ENCODE results near the gene MAN1A1.

The MAN1A1 gene

GRCh38 chr6:119152187-119152586 lies 197.4 kb downstream of the MAN1A1 start:
- Histone ChIP-seq H3K4me1 (ENCODE audit: low read depth, poor library complexity, severe bottlenecking) (peaks cover 30% of the 10 kb centered on the region), H4K20me1 (ENCODE audit: insufficient read depth) (no peaks in the 10 kb centered on the region), H3K36me3 (ENCODE audit: insufficient read depth) (no peaks in the 10 kb centered on the region), H3K27ac (no peak overlapping the region), H3K9ac (no peak overlapping the region), H3K79me2 (ENCODE audit: insufficient read depth, low read depth) (no peaks in the 10 kb centered on the region), H3K4me3 (IDR thresholded peaks at IDR 0.05; ENCODE audit: insufficient read depth, low read depth, low read length) (no peak overlapping the region), H3K27me3 (ENCODE audit: insufficient read depth, low read depth) (no peaks in the 10 kb centered on the region), H3K4me2 (no peak overlapping the region), H2AFZ (ENCODE audit: low read depth) (no peak overlapping the region)
- TF ChIP-seq CTCF (conservative IDR thresholded peaks at IDR 0.05; ENCODE audit: low read depth, low read length) = no peak

GRCh38 chr6:119148825-119149525 lies 200.6 kb downstream of the MAN1A1 start:
- no peak overlapping the region; the same call in 1 of the 2 replicates for H3K4me2 ChIP-seq
- H2AFZ ChIP-seq (ENCODE audit: low read depth) = no peak overlapping the region
- no peak overlapping the region for H3K4me3 ChIP-seq (IDR thresholded peaks at IDR 0.05; ENCODE audit: insufficient read depth, low read depth, low read length)

GRCh38 chr6:119148098-119148824 lies 201.3 kb downstream of the MAN1A1 start:
- Histone ChIP-seq H3K27me3 (ENCODE audit: insufficient read depth, low read depth) (no peaks in the 10 kb centered on the region), H3K4me2 (peak overlapping the region; percentile 46; the same call in 1 of the 2 replicates), H3K27ac (peak overlapping the region; percentile 79), H3K4me1 (ENCODE audit: low read depth, poor library complexity, severe bottlenecking) (peaks cover 46% of the 10 kb centered on the region), H3K36me3 (ENCODE audit: insufficient read depth) (no peaks in the 10 kb centered on the region), H3K4me3 (IDR thresholded peaks at IDR 0.05; ENCODE audit: insufficient read depth, low read depth, low read length) (no peak overlapping the region), H4K20me1 (ENCODE audit: insufficient read depth) (no peaks in the 10 kb centered on the region), H3K9ac (peak overlapping the region; percentile 43; the same call in 1 of the 2 replicates), H2AFZ (ENCODE audit: low read depth) (peak overlapping the region; percentile 55; the same call in 1 of the 2 replicates), H3K79me2 (ENCODE audit: insufficient read depth, low read depth) (no peaks in the 10 kb centered on the region)
- TF ChIP-seq CTCF (conservative IDR thresholded peaks at IDR 0.05; ENCODE audit: low read depth, low read length) = peak; percentile 69

More at GRCh38 chr6:119148825-119149525, 200.6 kb downstream of the MAN1A1 start:
- H3K36me3 ChIP-seq (ENCODE audit: insufficient read depth) = no peaks in the 10 kb centered on the region
- H3K79me2 ChIP-seq (ENCODE audit: insufficient read depth, low read depth) = no peaks in the 10 kb centered on the region
- no peaks in the 10 kb centered on the region for H4K20me1 ChIP-seq (ENCODE audit: insufficient read depth)
- H3K9ac ChIP-seq = no peak overlapping the region
- no peak overlapping the region for H3K27ac ChIP-seq
- H3K27me3 ChIP-seq (ENCODE audit: insufficient read depth, low read depth) = no peaks in the 10 kb centered on the region
- no peak; the same call in 1 of the 2 replicates for TF ChIP-seq CTCF (conservative IDR thresholded peaks at IDR 0.05; ENCODE audit: low read depth, low read length)
- H3K4me1 ChIP-seq (ENCODE audit: low read depth, poor library complexity, severe bottlenecking) = peaks cover 46% of the 10 kb centered on the region

- peak overlapping the region; percentile 46 for H3K4me2 ChIP-seq
- H2AFZ ChIP-seq (ENCODE audit: low read depth) = peak overlapping the region; percentile 64; the same call in 1 of the 2 replicates
- no peak for TF ChIP-seq CTCF (conservative IDR thresholded peaks at IDR 0.05; ENCODE audit: low read depth, low read length)
- H3K27me3 ChIP-seq (ENCODE audit: insufficient read depth, low read depth) = no peaks in the 10 kb centered on the region
- peaks cover 41% of the 10 kb centered on the region for H3K4me1 ChIP-seq (ENCODE audit: low read depth, poor library complexity, severe bottlenecking)
- peak overlapping the region; percentile 79 for H3K27ac ChIP-seq
- H3K9ac ChIP-seq = peak overlapping the region; percentile 43; the same call in 1 of the 2 replicates
- no peaks in the 10 kb centered on the region for H4K20me1 ChIP-seq (ENCODE audit: insufficient read depth)
- no peak overlapping the region for H3K4me3 ChIP-seq (IDR thresholded peaks at IDR 0.05; ENCODE audit: insufficient read depth, low read depth, low read length)
- no peaks in the 10 kb centered on the region for H3K79me2 ChIP-seq (ENCODE audit: insufficient read depth, low read depth)
- no peaks in the 10 kb centered on the region for H3K36me3 ChIP-seq (ENCODE audit: insufficient read depth)
Measured at GRCh38 chr6:119147101-119148053, 202.2 kb downstream of the MAN1A1 start.
